DOHH2 (cell line): ENCODE measurements around the gene PYGO2.

Source experiments
- CTCF ChIP-seq: fragments of 200-600 bp; sonication (generic); IDR thresholded peaks from one replicate; pipeline ENCODE4 v1.5.1; 2014; ENCODE audit warnings: antibody characterized with exemption, mild to moderate bottlenecking, low read depth, low read length; ENCODE audit not compliant: poor library complexity, severe bottlenecking
- EZH2phosphoT487 ChIP-seq: fragments of 200-600 bp; sonication (generic); IDR thresholded peaks from 2 replicates; pipeline ENCODE4 v1.6.1; 2017; ENCODE audit warnings: borderline replicate concordance, mild to moderate bottlenecking, antibody characterized with exemption, low read length, moderate library complexity, mixed read lengths

GRCh38 chr1:154958036-154958435 lies 3.5 kb downstream of the PYGO2 start:
- no peak for TF ChIP-seq CTCF
- TF ChIP-seq EZH2phosphoT487 = no peak
